Measurements from ENCODE around the gene TBC1D22A.
A peak's percentile ranks its signal among the peaks of the same experiment; 100 is the strongest.

Gene TBC1D22A

DNA sequence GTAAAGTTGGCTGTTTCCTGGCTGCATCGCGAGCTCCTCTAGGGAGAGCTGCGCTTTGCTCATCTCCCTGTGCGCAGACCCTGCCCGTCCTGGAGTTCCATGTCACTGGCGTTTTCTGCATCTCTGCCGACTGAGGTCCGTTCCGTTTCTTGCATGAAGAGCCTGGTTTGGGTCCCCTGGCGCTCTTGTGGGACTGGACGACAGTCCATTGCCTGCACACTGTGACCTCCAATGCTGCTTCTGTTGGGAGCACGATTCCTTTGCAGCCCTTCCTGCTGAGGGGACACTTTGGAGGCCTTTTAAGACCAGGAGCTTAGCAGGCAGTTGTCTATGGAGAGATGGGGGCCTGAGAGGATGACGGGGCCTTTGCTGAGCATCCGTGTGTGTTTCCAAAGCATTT is 90.3 kb downstream of the TBC1D22A start:
- peaks cover 22% of the 10 kb centered on the region for H3K36me3 Mint-ChIP-seq (ENCODE audit: low read depth)
- no peak overlapping the region for H3K27ac Mint-ChIP-seq

DNA sequence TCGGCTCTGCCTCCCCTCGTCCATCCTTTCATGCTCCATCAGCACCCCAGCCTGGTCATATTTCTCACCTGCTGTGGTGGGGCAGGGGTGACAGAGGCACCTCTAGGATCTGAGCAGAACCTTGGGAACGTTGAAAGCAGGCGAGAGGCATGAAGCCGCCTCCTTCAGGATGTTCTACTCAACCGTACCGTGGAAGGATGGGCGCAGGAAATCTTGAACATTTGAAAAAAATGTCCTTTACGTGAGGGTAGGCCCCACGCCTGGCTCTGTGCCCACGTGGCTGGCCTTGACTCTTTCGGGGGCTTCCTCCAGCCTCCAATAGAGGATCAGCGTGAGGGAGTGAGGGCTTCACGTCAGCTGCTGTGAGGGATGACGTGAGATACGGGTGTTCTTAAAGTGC is 90.7 kb downstream of the TBC1D22A start:
- DNase-seq (ENCODE audit: low spot score), result no peak
- H3K27me3 Mint-ChIP-seq (ENCODE audit: low read depth), result no peaks in the 10 kb centered on the region
- H3K36me3 Mint-ChIP-seq (ENCODE audit: low read depth), result peaks cover 22% of the 10 kb centered on the region
- peaks cover 6% of the 10 kb centered on the region for H3K4me1 Mint-ChIP-seq (ENCODE audit: low read depth)
- H3K4me3 Mint-ChIP-seq, result no peak overlapping the region
- no peak overlapping the region for H3K27ac Mint-ChIP-seq
- no peaks in the 10 kb centered on the region for H3K9me3 Mint-ChIP-seq

More for the DNA sequence above, 90.3 kb downstream of the TBC1D22A start:
- no peak for DNase-seq (ENCODE audit: low spot score)
- no peak overlapping the region for H3K4me3 Mint-ChIP-seq
- H3K9me3 Mint-ChIP-seq, result no peaks in the 10 kb centered on the region
- H3K4me1 Mint-ChIP-seq (ENCODE audit: low read depth), result peaks cover 6% of the 10 kb centered on the region
- H3K27me3 Mint-ChIP-seq (ENCODE audit: low read depth), result no peaks in the 10 kb centered on the region

- no peak overlapping the region for H3K4me3 Mint-ChIP-seq
- no peak for DNase-seq (ENCODE audit: low spot score)
- H3K9me3 Mint-ChIP-seq, result no peaks in the 10 kb centered on the region
- peaks cover 6% of the 10 kb centered on the region for H3K4me1 Mint-ChIP-seq (ENCODE audit: low read depth)
- no peaks in the 10 kb centered on the region for H3K27me3 Mint-ChIP-seq (ENCODE audit: low read depth)
- H3K36me3 Mint-ChIP-seq (ENCODE audit: low read depth), result peaks cover 22% of the 10 kb centered on the region
- H3K27ac Mint-ChIP-seq, result peak overlapping the region; percentile 50
Observed at GRCh38 chr22:46854125-46854870, 91.8 kb downstream of the TBC1D22A start.

GRCh38 chr22:46855681-46856080 is 93.2 kb downstream of the TBC1D22A start:
- no peak for DNase-seq (ENCODE audit: low spot score)
- Mint-ChIP-seq H3K36me3 (ENCODE audit: low read depth) (peaks cover 13% of the 10 kb centered on the region), H3K27ac (no peak overlapping the region), H3K9me3 (no peaks in the 10 kb centered on the region), H3K4me3 (no peak overlapping the region), H3K27me3 (ENCODE audit: low read depth) (no peaks in the 10 kb centered on the region), H3K4me1 (ENCODE audit: low read depth) (peaks cover 6% of the 10 kb centered on the region)

- H3K27ac Mint-ChIP-seq, result no peak overlapping the region
- peaks cover 6% of the 10 kb centered on the region for H3K4me1 Mint-ChIP-seq (ENCODE audit: low read depth)
Observed at GRCh38 chr22:46856661-46857060, 94.2 kb downstream of the TBC1D22A start.

DNA sequence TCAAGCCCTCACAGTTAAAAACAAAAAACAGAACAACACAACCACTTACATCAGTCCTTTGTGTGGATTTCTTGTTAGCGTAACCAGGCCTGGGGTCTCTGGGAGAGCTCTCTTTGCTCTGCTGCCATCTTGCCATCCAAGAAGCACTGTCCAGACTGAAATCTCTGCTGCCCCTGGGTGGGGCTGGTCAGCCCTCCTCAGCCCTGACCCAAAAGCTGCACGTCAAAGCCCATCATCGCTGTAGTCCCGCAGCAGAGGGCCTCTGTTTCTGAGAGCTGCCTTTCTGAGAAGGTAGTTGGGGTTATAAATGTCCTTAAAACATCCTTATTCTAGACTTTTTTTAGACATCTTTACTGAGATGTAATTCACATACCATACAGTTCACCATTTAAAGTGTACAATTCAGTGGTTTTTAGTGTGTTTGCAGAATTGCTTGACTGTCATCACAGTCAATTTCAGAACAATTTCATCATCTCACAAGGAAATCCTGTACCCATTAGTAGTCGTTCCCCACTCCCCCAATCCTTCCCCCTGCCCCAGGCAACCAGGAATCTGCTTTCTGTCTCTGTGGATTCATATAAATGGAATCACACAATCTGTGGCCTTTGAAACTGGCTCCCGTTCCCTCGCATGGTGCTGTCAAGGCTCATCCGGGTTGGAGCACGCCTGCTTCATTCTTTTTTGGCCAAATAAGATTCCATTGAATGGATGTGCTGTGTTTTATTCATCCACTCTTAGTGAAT is 94.9 kb downstream of the TBC1D22A start:
- H3K36me3 Mint-ChIP-seq (ENCODE audit: low read depth), result peaks cover 8% of the 10 kb centered on the region
- no peak overlapping the region for H3K4me3 Mint-ChIP-seq
- no peak for DNase-seq (ENCODE audit: low spot score)
- peaks cover 6% of the 10 kb centered on the region for H3K4me1 Mint-ChIP-seq (ENCODE audit: low read depth)
- no peaks in the 10 kb centered on the region for H3K27me3 Mint-ChIP-seq (ENCODE audit: low read depth)
- no peak overlapping the region for H3K27ac Mint-ChIP-seq
- no peaks in the 10 kb centered on the region for H3K9me3 Mint-ChIP-seq

More at GRCh38 chr22:46856661-46857060, 94.2 kb downstream of the TBC1D22A start:
- H3K9me3 Mint-ChIP-seq, result no peaks in the 10 kb centered on the region
- peaks cover 9% of the 10 kb centered on the region for H3K36me3 Mint-ChIP-seq (ENCODE audit: low read depth)
- H3K4me3 Mint-ChIP-seq, result no peak overlapping the region
- no peak for DNase-seq (ENCODE audit: low spot score)
- H3K27me3 Mint-ChIP-seq (ENCODE audit: low read depth), result no peaks in the 10 kb centered on the region

DNA sequence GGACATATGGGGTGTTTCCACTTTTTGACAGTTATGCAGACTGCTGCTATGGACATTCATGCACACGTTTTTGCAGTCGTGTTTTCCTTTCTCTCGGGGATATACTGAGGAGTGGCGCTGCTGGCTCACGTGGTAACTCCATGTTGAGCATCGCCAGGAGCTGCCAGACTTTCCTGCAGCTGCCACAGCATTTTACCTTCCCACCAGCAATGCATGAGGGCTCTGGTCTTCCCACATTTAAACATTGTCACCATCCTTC is 95.4 kb downstream of the TBC1D22A start:
- Mint-ChIP-seq H3K4me1 (ENCODE audit: low read depth) (peaks cover 6% of the 10 kb centered on the region), H3K27ac (no peak overlapping the region), H3K9me3 (no peaks in the 10 kb centered on the region), H3K36me3 (ENCODE audit: low read depth) (peaks cover 8% of the 10 kb centered on the region), H3K27me3 (ENCODE audit: low read depth) (no peaks in the 10 kb centered on the region), H3K4me3 (no peak overlapping the region)
- no peak for DNase-seq (ENCODE audit: low spot score)

DNA sequence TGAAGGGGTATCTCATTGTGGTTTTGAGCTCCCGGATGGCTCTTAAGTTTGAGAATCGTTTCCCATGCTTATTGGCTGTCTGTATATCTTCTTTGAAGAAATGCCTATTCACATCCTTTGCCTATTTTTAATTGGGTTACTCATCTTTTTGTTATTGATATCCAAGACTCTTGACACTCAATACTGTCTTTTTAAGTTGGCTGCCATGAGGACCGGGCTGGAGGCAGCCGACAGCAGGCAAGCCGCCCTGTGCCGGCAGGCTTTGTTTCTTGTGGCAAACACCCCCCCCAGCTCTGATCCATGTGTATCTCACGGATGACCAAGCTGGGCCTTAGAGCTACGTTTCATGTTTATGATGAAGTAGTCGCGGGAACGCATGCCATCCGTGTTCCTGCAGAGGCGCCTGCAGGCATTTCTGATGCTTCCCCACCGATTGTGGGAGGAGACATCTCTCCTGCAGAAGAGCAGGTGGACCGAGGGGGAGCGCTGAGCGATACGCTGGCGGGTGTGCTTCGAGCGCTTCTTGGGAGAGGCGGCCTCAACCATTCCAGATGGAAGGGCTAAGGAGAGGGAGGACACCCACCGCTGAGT is 95.8 kb downstream of the TBC1D22A start:
- peaks cover 6% of the 10 kb centered on the region for H3K4me1 Mint-ChIP-seq (ENCODE audit: low read depth)
- H3K27me3 Mint-ChIP-seq (ENCODE audit: low read depth), result no peaks in the 10 kb centered on the region
- no peak overlapping the region for H3K4me3 Mint-ChIP-seq
- H3K9me3 Mint-ChIP-seq, result no peaks in the 10 kb centered on the region
- DNase-seq (ENCODE audit: low spot score), result no peak
- no peak overlapping the region for H3K27ac Mint-ChIP-seq
- peaks cover 8% of the 10 kb centered on the region for H3K36me3 Mint-ChIP-seq (ENCODE audit: low read depth)

DNA sequence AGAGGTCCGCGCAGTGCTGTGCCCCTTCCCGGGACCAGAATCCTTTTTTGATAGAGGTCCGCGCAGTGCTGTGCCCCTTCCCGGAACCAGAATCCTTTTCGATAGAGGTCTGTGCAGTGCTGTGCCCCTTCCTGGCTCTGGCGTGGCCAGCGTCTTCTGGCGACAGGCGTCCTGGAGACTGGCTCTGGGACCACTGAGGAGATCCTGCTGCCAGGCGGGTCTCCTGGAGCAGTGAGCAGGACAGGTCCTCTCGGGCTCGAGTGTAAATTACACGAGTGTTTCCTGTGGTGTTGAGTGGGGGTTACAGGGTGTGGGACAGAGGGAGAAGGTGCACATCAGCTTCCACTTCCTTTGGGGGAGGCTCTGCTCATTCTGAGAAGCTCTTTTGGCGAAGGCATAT is 98.1 kb downstream of the TBC1D22A start:
- H3K27ac Mint-ChIP-seq, result no peak overlapping the region
- no peak overlapping the region for H3K4me3 Mint-ChIP-seq
- no peaks in the 10 kb centered on the region for H3K27me3 Mint-ChIP-seq (ENCODE audit: low read depth)
- no peaks in the 10 kb centered on the region for H3K9me3 Mint-ChIP-seq
- H3K36me3 Mint-ChIP-seq (ENCODE audit: low read depth), result no peaks in the 10 kb centered on the region
- DNase-seq (ENCODE audit: low spot score), result no peak
- H3K4me1 Mint-ChIP-seq (ENCODE audit: low read depth), result no peaks in the 10 kb centered on the region

DNA sequence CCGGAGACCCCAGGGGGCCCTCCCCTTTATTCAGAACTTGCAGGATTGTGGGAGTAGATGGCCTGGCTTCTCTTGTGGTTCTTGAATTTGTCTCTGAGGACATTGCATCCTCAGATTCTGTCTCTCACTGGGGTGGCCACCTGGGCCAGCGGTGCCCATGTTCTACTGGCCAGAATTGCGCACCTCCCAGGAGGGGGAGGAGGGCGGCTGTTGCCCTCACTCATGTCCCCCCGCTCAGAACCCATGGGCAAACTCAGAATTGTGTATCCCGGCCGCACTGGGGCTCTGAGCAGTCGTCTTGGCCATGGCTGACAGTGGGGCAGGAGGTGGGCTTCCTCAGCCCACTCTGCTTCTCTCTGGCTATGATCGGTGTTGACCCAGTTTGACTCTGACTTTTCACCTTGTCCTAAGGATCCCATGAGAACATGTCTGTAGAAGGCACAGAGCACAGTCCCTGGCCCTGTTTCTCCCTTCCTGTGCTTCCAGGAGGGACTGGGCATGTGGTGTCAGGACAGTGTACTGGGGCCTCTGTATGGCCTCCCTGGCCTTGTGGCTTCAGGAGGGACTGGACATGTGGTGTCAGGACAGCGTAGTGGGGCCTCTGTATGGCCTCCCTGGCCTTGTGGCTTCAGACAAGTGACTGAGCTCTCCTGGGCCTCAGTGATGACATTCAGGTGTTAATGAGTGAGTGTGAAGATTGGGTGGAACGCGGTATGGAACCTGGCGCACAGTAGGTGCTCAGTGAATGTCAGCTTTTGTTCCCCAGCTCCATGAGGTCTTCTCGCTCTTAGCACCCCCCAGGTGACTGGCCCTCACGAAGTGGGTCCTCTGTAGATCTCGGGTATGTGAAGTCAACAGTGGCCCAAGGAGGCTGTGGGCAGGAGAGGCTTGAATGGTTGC is 99.3 kb downstream of the TBC1D22A start:
- Mint-ChIP-seq H3K36me3 (ENCODE audit: low read depth) (peaks cover 2% of the 10 kb centered on the region), H3K27me3 (ENCODE audit: low read depth) (no peaks in the 10 kb centered on the region), H3K4me3 (no peak overlapping the region), H3K9me3 (no peaks in the 10 kb centered on the region), H3K4me1 (ENCODE audit: low read depth) (no peaks in the 10 kb centered on the region), H3K27ac (no peak overlapping the region)
- DNase-seq (ENCODE audit: low spot score), result no peak

GRCh38 chr22:46862418-46863324 is 100.2 kb downstream of the TBC1D22A start:
- no peaks in the 10 kb centered on the region for H3K4me1 Mint-ChIP-seq (ENCODE audit: low read depth)
- no peaks in the 10 kb centered on the region for H3K27me3 Mint-ChIP-seq (ENCODE audit: low read depth)
- peaks cover 5% of the 10 kb centered on the region for H3K9me3 Mint-ChIP-seq
- no peak overlapping the region for H3K4me3 Mint-ChIP-seq
- DNase-seq (ENCODE audit: low spot score), result no peak
- no peak overlapping the region for H3K27ac Mint-ChIP-seq
- H3K36me3 Mint-ChIP-seq (ENCODE audit: low read depth), result peaks cover 2% of the 10 kb centered on the region

DNA sequence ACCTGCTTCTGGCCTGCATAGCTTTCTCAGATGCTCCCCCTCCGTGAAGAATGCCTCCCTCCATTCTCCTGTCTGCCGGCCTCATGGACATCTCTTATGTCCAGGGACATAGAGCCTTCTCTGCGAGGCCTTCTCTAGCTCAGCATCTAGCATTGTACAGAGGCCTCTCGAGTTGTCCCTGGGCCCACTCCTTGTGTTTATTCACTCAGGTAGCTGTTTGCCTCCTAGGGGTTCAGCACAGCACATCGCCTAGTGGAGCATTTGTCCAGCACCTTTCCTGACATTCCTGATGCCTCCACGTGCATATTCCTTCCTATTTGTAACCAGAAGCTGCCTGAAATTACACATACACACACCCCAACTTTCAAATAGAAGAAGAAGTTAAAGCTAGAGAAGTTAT is 101.3 kb downstream of the TBC1D22A start:
- Mint-ChIP-seq H3K36me3 (ENCODE audit: low read depth) (peaks cover 5% of the 10 kb centered on the region), H3K27me3 (ENCODE audit: low read depth) (no peaks in the 10 kb centered on the region), H3K4me3 (no peak overlapping the region), H3K27ac (no peak overlapping the region), H3K9me3 (peaks cover 5% of the 10 kb centered on the region), H3K4me1 (ENCODE audit: low read depth) (no peaks in the 10 kb centered on the region)
- DNase-seq (ENCODE audit: low spot score), result no peak
